GM21360 (cell line): ENCODE measurements around the gene POLD2.
A peak's percentile ranks its signal among the peaks of the same experiment; 100 is the strongest.

Experiments used
- ATAC-seq: cut with Tn5 transposase; IDR thresholded peaks from one replicate; pipeline ENCODE4 v1.9.1; 2021; ENCODE audit warnings: mild to moderate bottlenecking, moderate library complexity; ENCODE audit not compliant: unreplicated experiment

Gene POLD2

GRCh38 chr7:44103566-44103922 lies 19.8 kb downstream of the POLD2 start:
- no peak for ATAC-seq

- no peak for ATAC-seq
Measured at GRCh38 chr7:44102846-44103565, 20.3 kb downstream of the POLD2 start.

DNA sequence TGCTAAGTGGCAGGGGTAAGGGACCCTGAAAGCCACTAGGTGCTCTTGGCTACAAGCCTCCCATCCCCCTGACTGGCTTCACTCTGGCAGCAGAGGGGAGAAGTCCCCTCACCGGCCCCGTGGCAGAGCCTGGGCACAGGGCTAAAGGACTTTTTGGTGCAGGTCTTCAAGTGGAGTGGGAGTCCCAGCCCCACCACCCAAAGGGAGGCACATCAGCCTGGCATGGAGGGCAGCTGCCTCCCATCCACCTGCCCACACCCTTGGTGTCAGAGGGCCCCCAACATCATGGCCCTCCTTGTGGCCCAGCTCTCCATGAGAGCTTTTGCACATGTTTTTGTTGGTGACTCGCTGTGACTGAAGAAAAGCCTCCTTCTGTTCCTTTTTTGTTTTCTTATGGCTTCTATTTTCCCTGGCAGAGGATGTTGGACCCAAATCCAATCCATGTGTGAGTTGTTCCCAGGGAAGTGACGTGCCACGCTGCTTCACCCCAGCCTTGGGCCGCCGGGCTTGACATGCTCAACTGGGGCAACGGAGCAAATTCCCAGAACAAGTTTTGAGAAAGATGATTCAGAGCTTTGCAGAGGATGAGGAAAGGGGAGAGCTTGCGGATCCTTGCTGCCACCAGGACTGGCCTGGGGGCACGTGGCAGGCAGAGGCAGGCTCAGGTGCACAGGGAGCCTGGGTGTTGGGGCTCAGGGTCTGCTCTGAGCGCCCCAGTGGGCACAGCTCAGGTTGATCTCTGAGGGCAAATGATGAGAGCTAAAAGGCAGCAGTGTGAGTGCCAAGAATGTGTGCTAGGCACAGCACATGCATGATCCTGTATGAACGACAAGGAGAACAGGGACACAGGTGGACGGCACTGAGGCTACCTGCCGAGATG lies 21.1 kb downstream of the POLD2 start:
- no peak for ATAC-seq

GRCh38 chr7:44101303-44101965 lies 21.9 kb downstream of the POLD2 start:
- ATAC-seq = no peak

DNA sequence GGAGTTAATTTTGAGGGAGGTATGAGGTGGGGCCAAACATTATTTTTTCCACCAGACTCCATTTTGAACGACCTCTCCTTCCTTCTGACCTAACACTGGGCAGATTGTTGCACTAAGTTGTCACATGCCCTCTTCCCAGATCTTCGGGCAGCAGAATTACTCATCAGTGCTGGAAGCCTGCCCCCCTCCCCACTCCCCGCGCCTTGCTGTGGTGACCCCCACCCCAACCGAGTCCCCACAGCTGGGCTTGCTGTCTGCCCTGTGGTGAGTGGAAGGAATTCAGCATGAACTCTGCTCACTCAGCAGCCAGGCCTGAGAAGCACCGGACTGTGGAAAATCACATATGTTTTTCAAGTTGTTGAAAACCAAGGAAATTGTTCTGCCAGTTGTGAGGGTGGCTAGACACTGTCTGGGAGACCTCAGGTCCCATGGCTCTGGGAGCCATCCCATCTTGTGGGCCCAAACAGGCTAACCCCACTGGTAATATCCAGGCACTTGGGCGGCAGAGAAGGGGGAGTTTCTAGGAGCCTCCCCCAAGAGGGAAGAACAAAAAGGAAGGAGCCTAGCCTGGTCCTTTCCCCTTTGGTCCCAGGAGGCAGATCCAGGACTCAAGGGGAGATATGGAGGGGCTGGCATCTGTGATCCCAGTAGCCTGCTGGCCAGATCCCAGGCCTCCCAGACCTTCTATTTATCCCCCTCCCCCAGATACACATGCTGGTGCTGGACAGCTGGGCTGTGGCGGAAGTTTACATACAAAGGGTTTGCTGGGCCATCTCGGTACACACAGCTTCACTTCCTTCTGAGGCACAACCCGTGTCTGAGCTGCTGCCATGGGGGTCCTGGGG lies 22.7 kb downstream of the POLD2 start:
- ATAC-seq = no peak

GRCh38 chr7:44099669-44100068 lies 23.7 kb downstream of the POLD2 start:
- no peak for ATAC-seq

GRCh38 chr7:44098092-44099068 lies 25.0 kb downstream of the POLD2 start:
- no peak for ATAC-seq

GRCh38 chr7:44097064-44097932 lies 26.1 kb downstream of the POLD2 start:
- ATAC-seq = peak; percentile 51

GRCh38 chr7:44096326-44096881 lies 26.9 kb downstream of the POLD2 start:
- ATAC-seq = no peak

DNA sequence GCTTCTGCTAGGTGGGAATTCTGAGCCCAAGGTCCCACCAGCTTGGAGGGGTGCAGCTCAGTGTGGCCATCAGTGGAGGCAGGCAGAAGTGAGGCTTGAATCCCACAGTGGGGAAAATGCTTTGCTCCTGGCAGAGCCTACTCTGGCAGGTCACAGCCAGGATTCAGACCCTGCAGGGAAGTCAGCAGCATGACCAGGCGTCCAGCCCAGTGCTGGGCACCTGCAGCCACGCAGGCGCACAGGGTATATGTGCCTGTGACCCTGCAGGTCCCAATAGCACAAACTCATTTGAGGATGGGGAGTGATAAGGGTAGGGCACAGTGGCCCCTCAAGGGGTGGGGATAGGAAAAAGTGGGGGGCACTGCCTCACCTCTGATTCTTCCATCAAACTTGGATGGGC lies 27.6 kb downstream of the POLD2 start:
- no peak for ATAC-seq

DNA sequence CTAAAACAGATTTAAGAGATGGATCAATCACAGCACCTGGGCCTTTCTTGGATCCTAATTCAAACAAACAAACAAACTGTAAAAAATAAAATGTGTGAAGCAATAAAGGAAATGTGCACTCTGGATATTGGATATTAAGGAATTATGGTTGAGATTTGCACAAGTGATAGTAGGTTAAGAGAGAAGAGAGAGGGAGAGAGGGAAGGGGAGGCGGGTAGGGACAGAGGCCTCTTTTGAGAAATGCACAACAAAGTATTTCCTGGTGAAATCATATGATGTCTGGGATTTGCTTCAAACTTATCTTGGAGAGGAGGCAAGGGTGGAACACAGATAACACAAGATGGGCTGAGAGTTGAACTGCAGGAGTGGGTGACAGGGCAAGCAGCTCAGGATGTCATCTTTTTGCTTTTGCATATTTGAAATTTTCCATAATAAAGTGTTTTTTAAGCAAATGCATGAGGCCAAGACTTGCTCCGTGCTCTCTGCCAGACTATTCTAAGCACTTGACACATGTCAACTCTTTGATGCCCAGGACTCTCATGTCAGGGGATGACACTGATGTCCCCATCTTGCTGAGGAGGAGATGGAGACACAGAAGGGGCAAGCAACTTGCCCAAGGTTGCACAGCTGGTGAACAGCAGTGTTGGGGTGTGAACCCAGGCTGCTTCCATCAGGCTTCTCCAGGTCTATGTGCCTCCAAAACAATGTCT lies 28.3 kb downstream of the POLD2 start:
- ATAC-seq = no peak

- ATAC-seq = no peak
Measured at GRCh38 chr7:44094365-44094764, 29.0 kb downstream of the POLD2 start.

DNA sequence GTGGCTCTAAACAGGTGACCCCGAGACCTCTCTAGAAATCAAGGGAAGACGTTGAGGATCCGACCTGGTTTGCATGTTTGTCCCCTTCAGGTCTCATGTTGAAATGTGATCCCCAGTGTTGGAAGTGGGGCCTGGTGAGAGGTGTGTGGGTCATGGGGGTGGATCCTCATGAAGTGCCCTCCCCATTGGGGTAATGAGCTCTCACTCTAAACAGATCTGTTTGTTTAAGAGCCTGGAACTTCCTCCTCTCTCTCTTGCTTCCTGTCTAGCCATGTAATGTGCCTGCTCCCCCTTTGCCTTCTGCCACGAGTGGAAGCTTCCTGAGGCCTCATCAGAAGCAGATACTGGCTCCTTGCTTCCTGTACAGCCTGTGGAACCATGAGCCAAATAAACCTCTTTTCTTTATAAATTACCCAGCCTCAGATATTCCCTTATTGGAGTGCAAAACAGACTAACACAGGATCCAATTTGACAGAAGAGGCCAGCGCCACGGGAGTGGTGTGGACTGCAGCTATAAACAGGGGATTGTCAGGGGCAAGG lies 30.2 kb downstream of the POLD2 start:
- no peak for ATAC-seq

DNA sequence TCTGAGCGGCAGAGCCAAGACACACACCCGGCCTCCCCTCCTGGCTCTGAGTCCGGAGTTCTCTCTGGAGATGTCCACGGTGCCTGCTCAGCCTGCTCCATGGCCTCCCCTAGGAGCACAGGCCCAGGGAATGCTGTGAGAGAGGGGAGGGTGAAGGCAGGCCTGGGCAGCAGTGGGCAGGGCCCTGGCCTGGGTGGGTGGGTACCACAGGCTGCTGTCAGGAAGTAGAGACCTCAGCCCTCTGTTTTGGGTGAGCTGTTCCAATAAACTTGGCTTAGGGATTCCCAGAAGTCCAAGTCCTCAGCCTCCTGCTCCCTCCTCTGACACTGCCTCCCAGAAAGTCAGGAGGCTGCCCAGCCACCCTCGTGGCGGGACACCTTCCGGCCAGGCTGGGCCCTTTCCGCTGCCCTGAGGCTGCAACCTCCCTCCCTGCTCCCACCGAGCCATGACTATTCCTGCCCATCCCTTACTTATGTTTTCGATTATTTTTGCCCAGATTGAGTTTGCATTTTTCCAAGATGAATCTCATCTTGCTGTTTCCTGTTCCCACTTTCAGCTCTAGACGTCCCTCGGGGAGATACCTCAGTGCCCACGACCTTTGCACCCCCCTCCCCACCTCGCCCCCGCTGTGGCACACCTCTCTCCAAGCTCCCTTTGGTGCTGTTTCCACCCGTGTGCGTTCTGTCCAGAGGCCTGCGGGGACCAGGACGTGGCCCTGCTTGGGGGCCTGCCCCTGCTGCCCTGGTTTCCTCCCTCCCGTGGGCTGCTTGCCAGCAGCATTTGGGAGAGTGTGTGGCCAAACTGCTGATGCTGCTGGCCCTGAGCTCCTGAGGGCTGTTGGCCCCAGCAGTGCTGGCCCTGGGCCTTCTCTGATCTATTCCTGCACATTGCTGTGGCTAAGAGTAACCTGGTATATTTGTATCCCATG lies 35.2 kb downstream of the POLD2 start:
- ATAC-seq = no peak

- ATAC-seq = no peak
Measured at GRCh38 chr7:44086627-44087026, 36.7 kb downstream of the POLD2 start.

DNA sequence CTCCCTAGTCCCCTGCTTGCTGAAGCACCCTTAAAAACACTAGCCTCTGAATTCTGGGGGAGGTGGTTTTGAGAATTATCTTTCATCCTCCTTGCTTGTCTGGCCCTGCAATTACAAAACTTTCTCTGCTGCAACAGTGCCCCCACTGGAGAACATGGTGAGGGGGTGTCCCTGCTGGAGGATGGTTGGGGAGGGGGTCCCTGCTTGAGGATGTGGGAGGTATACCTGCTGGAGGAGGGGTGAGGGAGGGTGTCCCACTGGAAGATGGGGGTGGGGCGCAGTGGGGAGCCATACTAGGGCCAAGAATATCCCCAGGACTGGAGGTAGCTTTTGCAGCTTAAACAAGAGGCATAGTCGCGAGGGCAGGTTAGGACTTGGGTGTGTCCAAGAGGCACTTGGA lies 37.8 kb downstream of the POLD2 start:
- ATAC-seq = no peak
